Effector CD4-positive, alpha-beta T cell (primary cell): Measurements from ENCODE around the gene PI4KA.
"Not testable (repeated sequence)": the region's sequence is repeated elsewhere in the genome, so short reads cannot be mapped to it uniquely, and the experiment has no call there.

Experiments used
- DNase-seq: peaks from one replicate; pipeline ENCODE4 v3.0.0-alpha.2; 2020

Gene PI4KA

DNA sequence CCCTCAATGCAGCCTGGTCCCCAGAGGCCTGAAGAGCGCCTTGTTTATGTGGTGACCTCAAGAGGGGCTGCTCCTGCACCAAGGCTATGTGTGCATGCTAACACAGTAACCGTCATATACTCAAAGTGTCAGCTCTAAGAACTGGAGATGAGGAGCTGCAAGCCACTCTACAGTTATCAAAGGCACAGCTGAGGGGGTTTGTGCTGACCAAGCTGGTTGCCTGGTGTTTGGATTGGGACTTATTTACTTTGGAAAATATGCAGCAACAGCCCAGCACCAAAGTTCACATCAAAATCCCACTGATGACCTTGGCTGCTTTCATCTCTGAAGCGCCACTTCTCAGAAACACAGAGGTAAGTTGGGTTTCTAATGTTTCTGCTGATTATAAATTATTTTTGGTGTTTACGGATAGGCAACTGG is 84.8 kb downstream of the PI4KA start, which contains the start of gene SERPIND1:
Gene SERPIND1 (plus strand): TSS at position 321 of the 420 bp plus-strand sequence. CDS start 5,200 bp downstream, outside the sequence.
- no peak for DNase-seq

- DNase-seq = no peak
Observed at GRCh38 chr22:20771918-20772625, 86.5 kb downstream of the PI4KA start.

- DNase-seq = not testable (repeated sequence)
Observed at GRCh38 chr22:20769496-20769826, 89.2 kb downstream of the PI4KA start.

GRCh38 chr22:20766530-20766929 is 92.1 kb downstream of the PI4KA start:
- no peak for DNase-seq

GRCh38 chr22:20765938-20766337 is 92.7 kb downstream of the PI4KA start:
- DNase-seq = no peak

GRCh38 chr22:20764729-20765128 is 93.9 kb downstream of the PI4KA start:
- DNase-seq = no peak

GRCh38 chr22:20764471-20764720 is 94.2 kb downstream of the PI4KA start:
- no peak for DNase-seq

DNA sequence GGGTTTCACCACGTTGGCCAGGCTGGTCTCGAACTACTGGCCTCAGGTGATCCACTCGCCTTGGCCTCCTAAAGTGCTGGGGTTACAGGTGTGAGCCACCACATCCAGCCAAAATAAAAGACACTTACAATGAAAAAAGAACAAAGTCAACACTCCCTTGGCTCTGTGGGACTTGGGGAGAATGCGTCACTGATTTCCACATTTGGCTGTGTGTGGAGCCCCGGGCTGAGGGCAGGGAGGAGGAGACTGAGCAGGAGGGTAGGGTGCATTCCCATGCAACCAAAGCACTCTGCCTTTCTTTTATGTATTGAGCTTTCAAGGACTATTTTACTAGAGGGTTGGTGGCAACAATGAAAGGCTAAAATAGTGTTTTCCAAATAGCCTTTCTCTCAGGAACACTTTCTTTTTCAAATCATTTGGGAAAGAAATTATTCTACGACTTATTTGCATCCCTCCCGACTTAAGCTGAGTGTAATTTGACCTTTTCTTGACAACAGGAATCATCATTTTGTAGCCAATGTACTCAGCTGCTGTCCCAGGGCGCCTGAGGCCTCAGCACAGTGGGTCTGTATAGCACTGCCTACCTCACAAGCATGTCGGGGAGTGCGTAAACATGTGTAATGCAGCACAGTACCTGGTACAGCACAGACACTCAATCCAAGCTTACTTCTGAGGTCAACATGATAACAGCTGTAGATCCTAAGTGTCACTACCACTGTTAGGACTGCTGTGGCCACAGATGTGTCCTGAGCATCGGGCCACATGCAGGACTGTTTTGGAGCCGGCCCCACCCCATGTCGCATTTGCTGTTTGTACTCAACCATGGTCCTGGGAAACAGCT is 94.8 kb downstream of the PI4KA start:
- no peak for DNase-seq

- no peak for DNase-seq
Observed at GRCh38 chr22:20762233-20762796, 96.3 kb downstream of the PI4KA start.

DNA sequence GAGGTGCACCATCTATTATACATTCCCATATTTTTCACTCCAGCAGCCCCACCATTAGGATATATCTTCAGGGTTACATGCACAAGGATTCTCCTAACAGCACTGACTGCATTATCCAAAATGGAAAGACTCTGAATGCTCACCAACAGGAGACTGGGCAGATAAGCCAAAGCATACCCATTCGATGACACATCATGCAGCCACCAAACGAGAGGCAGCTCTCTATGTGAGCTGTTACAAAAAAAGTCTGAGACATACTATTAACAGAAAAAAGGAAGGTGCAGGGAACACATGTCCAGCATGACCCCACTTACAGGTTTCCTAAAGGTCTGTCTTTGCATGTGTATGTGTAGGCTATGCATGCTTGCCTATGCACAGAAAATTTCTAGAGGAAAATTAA is 97.1 kb downstream of the PI4KA start:
- no peak for DNase-seq

GRCh38 chr22:20760084-20760483 is 98.5 kb downstream of the PI4KA start:
- no peak for DNase-seq

DNA sequence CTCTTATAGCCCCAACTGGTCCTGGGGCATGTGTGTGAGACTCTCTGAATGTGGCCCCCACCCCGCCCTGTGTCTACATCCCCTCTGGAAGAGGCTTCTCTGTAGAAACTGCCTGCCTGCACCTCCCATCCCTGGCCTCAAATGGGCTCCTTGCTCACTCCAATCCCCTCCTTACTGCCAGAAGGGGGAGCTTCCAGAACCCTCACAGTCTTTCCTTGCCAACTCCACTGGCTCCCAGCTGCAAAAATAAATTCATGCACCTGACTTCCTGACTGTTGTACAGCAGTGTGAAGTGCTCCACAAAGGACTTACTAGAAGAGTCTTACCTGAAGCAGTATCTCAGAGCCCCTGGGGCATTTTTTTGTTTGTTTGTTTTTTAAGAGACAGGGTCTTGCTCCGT is 99.9 kb downstream of the PI4KA start:
- no peak for DNase-seq

DNA sequence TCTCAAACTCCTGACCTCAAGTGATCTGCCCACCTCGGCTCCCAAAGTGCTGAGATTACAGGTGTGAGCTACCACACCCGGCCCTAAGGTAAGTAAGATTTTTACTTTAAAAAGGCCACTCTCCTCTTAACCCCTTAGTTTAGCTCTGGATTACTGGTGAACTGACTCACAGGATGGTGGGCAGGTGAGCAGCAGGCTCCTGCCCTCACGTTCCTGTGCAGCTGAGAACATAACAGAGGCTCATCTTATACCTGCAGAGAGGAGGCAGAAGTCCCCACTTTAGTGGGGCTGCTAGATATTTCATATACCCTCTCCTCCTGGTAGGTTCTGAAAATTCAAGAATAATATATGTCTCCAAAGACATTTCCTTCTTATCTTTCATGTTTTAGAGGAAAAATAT is 101.8 kb downstream of the PI4KA start:
- DNase-seq = no peak

GRCh38 chr22:20752873-20753272 is 105.7 kb downstream of the PI4KA start:
- no peak for DNase-seq

DNA sequence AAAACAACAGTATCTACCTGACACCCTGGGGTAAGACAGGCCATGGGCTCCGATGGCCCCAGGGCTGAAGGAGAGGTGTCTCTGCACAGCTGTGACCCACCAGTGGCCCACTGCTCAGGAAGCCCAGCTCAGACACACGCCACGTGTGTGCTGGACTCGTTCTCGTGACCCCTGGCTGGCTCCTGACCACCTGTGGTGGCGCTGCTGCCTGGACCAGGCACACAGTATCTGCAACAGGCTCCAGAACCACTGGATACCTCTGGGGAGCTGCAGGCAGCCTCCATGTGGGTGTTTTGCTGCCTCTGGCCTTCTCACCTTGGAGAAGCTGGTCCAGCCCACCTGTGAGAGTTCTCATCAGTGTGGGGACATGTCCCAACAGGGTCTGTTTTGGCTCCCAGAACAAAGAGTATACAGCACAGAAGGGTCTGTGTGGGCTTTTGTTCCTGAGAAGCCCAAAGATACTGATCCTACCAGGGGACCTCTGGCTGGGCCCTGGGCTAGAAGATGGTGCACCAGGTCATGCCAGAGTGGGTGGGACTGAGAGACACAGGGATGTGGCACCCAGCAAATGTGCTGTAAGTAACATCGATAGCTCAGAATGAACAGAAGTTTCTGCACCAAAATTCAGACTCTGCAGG is 106.4 kb downstream of the PI4KA start:
- DNase-seq = no peak

DNA sequence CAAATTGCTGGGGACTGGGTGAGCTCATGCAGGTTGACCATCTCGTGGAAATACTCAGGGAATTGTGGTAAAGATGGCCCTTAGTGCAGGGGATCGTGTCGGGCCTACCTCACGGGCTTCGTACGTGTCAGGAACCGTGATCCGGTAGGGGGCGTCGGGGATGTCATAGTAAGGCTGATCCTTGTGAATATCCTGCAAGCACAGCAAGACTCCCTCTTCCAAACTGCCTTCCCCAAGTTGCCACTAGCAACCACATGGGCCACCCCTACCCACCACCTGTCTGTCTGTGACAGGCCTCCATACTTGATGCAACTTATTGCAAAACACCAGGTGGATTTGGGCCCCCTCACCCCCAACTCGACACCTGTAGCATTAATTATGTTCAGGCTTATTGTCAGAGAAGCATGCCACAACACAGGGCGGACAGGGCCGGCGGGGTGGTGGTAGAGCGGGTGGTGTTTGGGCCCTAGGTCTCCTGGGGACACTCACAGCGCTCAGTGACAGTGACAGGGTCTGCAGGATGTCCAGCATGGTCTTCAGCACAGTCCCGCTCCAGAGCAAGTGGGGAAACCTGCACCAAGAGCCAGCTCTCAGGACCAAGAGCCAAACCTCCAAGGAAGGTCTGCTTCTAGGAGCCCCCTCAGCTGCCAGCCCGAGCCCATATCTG is 107.3 kb downstream of the PI4KA start:
- no peak for DNase-seq

DNA sequence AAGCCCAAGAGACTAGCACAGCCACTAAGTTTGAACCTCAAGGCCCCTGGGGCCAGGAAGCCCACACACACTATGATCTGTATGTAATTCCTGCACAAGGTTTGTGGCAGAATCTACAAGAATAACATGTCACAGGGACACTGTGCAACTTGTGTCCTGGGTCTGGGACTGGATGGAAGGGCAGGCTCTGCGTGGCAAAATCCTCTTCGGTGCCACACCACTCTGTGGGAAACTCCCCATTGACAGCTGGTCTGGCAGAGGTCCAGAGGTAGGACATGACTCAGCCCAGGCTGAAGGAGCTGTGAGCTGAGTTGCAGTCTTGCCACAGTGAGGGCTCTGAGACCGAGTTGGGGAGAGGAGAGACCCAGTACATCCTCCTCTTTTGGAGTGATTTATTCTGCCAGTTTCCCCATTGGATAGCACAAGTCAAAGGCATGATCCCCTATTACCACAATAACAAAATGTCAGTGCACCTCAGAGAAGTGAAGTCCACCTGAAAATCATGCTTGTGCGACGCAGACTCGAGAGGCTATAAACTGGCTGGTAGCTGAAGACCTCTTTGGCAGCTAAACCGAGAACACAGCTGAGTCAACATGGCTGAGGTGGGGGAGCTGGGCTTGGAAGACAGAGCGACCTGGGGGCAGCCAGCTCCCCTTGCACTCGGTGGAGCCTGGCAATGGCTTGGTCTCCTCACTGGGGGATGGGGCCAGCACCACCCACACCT is 108.0 kb downstream of the PI4KA start:
- DNase-seq = no peak

GRCh38 chr22:20749453-20749852 is 109.2 kb downstream of the PI4KA start:
- no peak for DNase-seq

- no peak for DNase-seq
Observed at GRCh38 chr22:20748731-20749428, 109.7 kb downstream of the PI4KA start.

DNA sequence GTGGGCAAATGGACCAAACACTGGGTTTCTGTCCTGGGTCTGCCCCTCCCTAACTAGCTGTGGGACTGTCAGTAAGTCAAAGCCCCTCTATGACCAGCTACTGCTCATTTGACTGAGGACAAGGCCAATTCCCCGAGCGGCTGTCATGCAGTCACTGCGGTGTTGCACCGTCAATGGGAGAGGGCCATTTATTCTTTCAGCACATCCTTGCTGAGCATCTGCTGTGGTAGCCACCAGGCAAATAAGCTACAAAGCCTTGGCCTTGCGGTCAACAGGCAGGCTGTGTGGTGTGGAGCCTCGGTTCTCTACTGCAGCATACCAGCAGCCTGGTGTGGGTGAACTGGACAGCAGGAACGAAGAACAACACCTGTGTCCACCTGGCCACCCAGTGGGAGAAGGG is 110.5 kb downstream of the PI4KA start:
- DNase-seq = no peak

DNA sequence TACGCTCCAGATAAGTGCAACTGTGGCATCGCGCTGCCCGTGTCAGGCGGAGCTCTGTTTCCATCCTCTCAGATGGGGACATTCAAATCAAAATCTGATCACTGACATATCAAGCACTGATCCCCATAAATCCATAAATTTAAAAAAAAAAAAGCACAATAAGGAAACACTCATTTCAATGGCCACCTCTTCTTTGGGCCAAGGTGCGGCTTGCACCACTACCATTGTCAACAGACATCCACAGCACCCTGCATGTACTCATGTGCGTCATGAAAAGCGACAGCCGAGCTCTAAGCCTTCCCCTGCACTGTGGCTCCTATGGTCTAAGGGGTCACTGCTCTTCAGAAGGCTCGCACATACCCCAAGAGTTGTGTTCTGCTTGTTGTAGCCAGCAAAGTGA is 111.4 kb downstream of the PI4KA start:
- no peak for DNase-seq
